ENCODE data around the gene IL17RD.

DNA sequence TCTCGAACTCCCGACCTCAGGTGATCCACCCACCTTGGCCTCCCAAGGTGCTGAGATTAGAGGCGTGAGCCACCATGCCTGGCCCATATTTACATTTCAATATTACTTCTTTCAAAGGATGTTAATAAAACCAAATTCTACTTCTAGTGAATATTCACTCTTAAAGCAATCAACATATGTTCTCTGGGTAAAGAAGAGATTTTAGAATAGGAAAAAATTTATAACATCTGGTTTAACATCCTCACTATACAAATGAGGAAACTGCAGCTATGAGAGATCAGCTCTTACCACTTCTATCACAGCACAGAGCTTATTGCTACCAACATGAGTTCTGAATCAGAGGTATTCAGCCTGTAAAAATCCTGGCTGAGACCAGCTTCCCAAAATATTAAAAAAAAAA, 48.7 kb downstream of the IL17RD start:
- no peak for TF ChIP-seq POLR2A (IDR thresholded peaks at IDR 0.05)
- no peak for TF ChIP-seq CTCF (IDR thresholded peaks at IDR 0.05)
